OCI-LY7 (cell line): ENCODE results near the gene SACS. TPM values are rescaled to one million over a fixed set of nuclear protein-coding genes. Genes with fewer than 3 reads are reported as not detected.

Experiments used
- BruUV-seq: library from RNA; stranded (reverse); fragments of 400-500 nt; replicated peaks from 2 replicates; lab custom pipeline; 2021; lab: Mats Ljungman, UMichigan
- CTCF ChIA-PET: fragments of 300-600 bp; sonication (Branson Sonifier 250); formaldehyde crosslinking; loops from one replicate; lab custom pipeline; 2022; ENCODE audit warnings: antibody characterized with exemption; ENCODE audit not compliant: unreplicated experiment; lab: Charles Lee
- POLR2A ChIA-PET: fragments of 300-600 bp; sonication (Branson Sonifier 250); formaldehyde crosslinking; loops from one replicate; lab custom pipeline; 2022; ENCODE audit warnings: antibody characterized with exemption; lab: Charles Lee
- DNase-seq: peaks from one replicate; pipeline ENCODE4 v3.0.0-alpha.2; 2015; ENCODE audit warnings: low spot score
- H2AFZ ChIP-seq: fragments of 200-600 bp; sonication (generic), shearing (Covaris generic); 2 replicates; pipeline ENCODE4 v1.6.1; 2014; ENCODE audit warnings: mild to moderate bottlenecking, antibody characterized with exemption, low read length, moderate library complexity
- H3K27ac ChIP-seq: fragments of 200-600 bp; sonication (generic); 2 replicates; pipeline ENCODE4 v1.5.1; 2014; ENCODE audit warnings: mixed run types, low read depth, mild to moderate bottlenecking, moderate library complexity, low read length, inconsistent platforms; ENCODE audit not compliant: poor library complexity, severe bottlenecking
- H3K36me3 ChIP-seq: fragments of 200-600 bp; sonication (generic); 2 replicates; pipeline ENCODE4 v1.6.1; 2014; ENCODE audit warnings: mild to moderate bottlenecking, antibody characterized with exemption, low read length, moderate library complexity, mixed read lengths; ENCODE audit not compliant: insufficient read depth
- H3K4me1 ChIP-seq: fragments of 200-600 bp; sonication (generic); 2 replicates; pipeline ENCODE4 v1.5.1; 2014; ENCODE audit warnings: mild to moderate bottlenecking, low read length; ENCODE audit not compliant: insufficient read depth, poor library complexity, severe bottlenecking
- H3K4me2 ChIP-seq: fragments of 200-600 bp; sonication (generic); 2 replicates; pipeline ENCODE4 v1.6.1; 2014; ENCODE audit warnings: mild to moderate bottlenecking, low read length
- H3K4me3 ChIP-seq: fragments of 200-600 bp; sonication (generic); 2 replicates; pipeline ENCODE4 v1.5.1; 2014; ENCODE audit warnings: mild to moderate bottlenecking, low read depth, low read length; ENCODE audit not compliant: poor library complexity, severe bottlenecking
- H3K79me2 ChIP-seq: fragments of 200-600 bp; sonication (generic); 2 replicates; pipeline ENCODE4 v1.6.1; 2016; ENCODE audit warnings: low read depth, mild to moderate bottlenecking, low read length, moderate library complexity, mixed read lengths; ENCODE audit not compliant: insufficient read depth
- H3K9me2 ChIP-seq: fragments of 200-600 bp; sonication (generic); 2 replicates; pipeline ENCODE4 v1.6.1; 2016; ENCODE audit warnings: mild to moderate bottlenecking, low read length, mixed read lengths; ENCODE audit not compliant: insufficient read depth
- H3K9me3 ChIP-seq: fragments of 200-600 bp; sonication (generic); 2 replicates; pipeline ENCODE4 v1.6.1; 2014; ENCODE audit warnings: mild to moderate bottlenecking, mixed run types, low read length, mixed read lengths
- H4K20me1 ChIP-seq: fragments of 200-600 bp; sonication (generic); 2 replicates; pipeline ENCODE4 v1.6.1; 2014; ENCODE audit warnings: mild to moderate bottlenecking, antibody characterized with exemption, low read length, moderate library complexity, mixed read lengths; ENCODE audit not compliant: insufficient read depth
- EZH2phosphoT487 ChIP-seq: fragments of 200-600 bp; sonication (generic); IDR thresholded peaks from 2 replicates; pipeline ENCODE4 v1.6.1; 2018; ENCODE audit warnings: low read depth, borderline replicate concordance, mild to moderate bottlenecking, mixed run types, antibody characterized with exemption, low read length, moderate library complexity, mixed read lengths
- intact Hi-C: fragments of 100-400 bp; cut with micrococcal nuclease; formaldehyde crosslinking; loops from one replicate; pipeline ENCODE4 v1.10.0; 2022; ENCODE audit not compliant: unreplicated experiment
- total RNA-seq, 2 experiments: library from RNA; depleted of rRNA in 1 of 2; stranded (reverse); fragments of >200 nt in 1 of 2; shearing (Covaris generic) in 1 of 2; gene quantifications; 2 replicates each; pipeline ENCODE4 v1.2.3, GENCODE V29; 2014 to 2022
- TF ChIP-seq, protein P1 (sequence below): fragments of 200-600 bp; sonication (generic); conservative IDR thresholded peaks from 2 replicates; pipeline ENCODE4 v1.5.1; 2014; ENCODE audit warnings: mild to moderate bottlenecking, antibody characterized with exemption, low read length, moderate library complexity, mixed read lengths

Gene SACS
- total RNA-seq, 2 experiments from 2014 or later: 9.8 to 22.6 TPM

DNA sequence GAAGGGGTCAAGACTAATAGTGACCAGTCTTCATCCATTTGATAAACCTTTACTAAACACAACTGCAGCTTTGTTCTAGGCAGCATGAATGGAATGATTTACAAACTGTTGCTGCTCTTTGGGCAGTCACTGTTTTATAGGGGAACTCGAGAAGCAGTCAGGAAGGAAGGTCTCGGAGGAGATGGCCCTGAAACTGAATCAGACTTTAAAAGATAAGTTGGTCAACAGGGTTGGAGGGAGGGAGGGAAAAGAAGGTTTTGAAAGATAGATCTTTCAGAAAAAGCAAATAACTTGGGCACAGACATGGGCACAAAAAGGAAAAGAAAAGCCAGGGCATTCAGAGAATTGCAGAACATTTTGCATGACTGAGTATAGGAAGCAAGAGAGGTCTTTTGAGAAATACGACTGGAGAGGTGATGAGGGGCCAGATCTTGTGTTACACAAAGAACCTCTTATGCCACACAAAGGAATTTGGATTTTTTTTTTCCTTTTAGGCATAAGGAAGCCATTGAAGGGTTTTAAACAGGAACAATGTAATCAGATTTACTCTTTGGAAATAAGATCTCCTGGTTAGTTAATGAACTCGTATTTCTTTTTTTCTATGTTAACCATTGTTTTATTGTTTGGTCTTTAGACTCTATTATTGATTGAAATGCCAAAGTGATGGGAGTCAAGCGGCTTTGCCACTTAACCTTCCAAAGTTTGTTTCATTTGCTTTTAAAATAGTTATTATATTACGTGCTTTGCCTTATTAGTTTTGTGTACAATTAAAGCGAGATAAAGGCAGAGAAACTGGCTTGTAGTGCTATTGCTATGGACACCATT, 37.5 kb upstream of the SACS start:
- H3K4me1 ChIP-seq: no peaks in the 10 kb centered on the region
- no peak for TF ChIP-seq EZH2phosphoT487
- TF ChIP-seq, protein P1, sequence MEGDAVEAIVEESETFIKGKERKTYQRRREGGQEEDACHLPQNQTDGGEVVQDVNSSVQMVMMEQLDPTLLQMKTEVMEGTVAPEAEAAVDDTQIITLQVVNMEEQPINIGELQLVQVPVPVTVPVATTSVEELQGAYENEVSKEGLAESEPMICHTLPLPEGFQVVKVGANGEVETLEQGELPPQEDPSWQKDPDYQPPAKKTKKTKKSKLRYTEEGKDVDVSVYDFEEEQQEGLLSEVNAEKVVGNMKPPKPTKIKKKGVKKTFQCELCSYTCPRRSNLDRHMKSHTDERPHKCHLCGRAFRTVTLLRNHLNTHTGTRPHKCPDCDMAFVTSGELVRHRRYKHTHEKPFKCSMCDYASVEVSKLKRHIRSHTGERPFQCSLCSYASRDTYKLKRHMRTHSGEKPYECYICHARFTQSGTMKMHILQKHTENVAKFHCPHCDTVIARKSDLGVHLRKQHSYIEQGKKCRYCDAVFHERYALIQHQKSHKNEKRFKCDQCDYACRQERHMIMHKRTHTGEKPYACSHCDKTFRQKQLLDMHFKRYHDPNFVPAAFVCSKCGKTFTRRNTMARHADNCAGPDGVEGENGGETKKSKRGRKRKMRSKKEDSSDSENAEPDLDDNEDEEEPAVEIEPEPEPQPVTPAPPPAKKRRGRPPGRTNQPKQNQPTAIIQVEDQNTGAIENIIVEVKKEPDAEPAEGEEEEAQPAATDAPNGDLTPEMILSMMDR: no peak
- H3K9me3 ChIP-seq: no peaks in the 10 kb centered on the region
- no peak overlapping the region for H2AFZ ChIP-seq
- H3K79me2 ChIP-seq: no peaks in the 10 kb centered on the region
- no peaks in the 10 kb centered on the region for H4K20me1 ChIP-seq
- intact Hi-C loops: loop anchor here (10.0 kb wide), 1 partner anchor 64 kb away; no protein-coding TSS in a partner anchor
- no TSS peak for BruUV-seq
- POLR2A ChIA-PET: no interaction called here
- H3K4me2 ChIP-seq: no peak overlapping the region
- no peak for DNase-seq
- no peaks in the 10 kb centered on the region for H3K36me3 ChIP-seq
- CTCF ChIA-PET: no interaction called here
- no peaks in the 10 kb centered on the region for H3K9me2 ChIP-seq
- no peak overlapping the region for H3K4me3 ChIP-seq
- no peak overlapping the region for H3K27ac ChIP-seq

DNA sequence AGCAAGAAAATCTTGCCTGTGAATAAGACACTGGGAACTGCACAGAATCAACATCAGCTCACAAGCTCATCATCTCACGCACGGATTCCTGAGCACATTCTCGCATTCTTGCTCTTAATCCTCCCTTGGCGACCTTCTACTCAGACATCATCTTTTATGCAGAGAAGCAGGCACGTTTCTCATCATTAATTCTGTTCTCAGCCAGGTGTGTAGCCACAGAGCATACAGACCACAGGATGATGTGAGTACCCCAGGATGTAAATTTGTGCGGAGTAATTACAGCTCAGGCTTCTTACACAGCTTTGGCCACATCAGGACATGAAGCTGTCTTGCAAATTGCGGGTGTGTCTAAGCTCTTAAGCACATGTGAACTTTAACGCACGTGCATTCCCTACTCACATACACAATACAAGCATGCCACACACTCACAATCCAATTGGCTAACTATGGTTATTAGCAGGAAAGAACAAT, 36.5 kb upstream of the SACS start:
- H3K4me2 ChIP-seq: no peak overlapping the region
- intact Hi-C loops: loop anchor here (10.0 kb wide), 2 partner anchors 65 to 405 kb away; no protein-coding TSS in a partner anchor

More for the DNA sequence above, 36.5 kb upstream of the SACS start:
- Histone ChIP-seq H4K20me1 (no peaks in the 10 kb centered on the region), H3K4me1 (no peaks in the 10 kb centered on the region), H3K36me3 (no peaks in the 10 kb centered on the region), H3K4me3 (no peak overlapping the region), H3K79me2 (no peaks in the 10 kb centered on the region), H2AFZ (no peak overlapping the region), H3K27ac (no peak overlapping the region), H3K9me3 (no peaks in the 10 kb centered on the region), H3K9me2 (no peaks in the 10 kb centered on the region)
- TF ChIP-seq, protein P1: no peak
- no peak for TF ChIP-seq EZH2phosphoT487
- BruUV-seq: no TSS peak
- DNase-seq: no peak
- POLR2A ChIA-PET: interaction anchor here (1.2 to 1.5 kb wide), 2 partner anchors 10 to 48 kb away, joined by 3 to 4 read pairs; no protein-coding TSS in a partner anchor
- CTCF ChIA-PET: no interaction called here
